NCI-H446 (cell line): ENCODE data around the gene HELZ.

ENCODE experiments used
- DNase-seq, 2 experiments: peaks; one replicate each; lab custom pipeline; 2025; lab: John Stamatoyannopoulos, UW

Gene HELZ

GRCh38 chr17:67024736-67025135, 220.3 kb downstream of the HELZ start:
- no peak for DNase-seq

GRCh38 chr17:67022451-67022810, 222.6 kb downstream of the HELZ start:
- no peak for DNase-seq

GRCh38 chr17:67021743-67022450, 223.1 kb downstream of the HELZ start:
- DNase-seq: no peak

GRCh38 chr17:67021196-67021595, 223.8 kb downstream of the HELZ start:
- no peak for DNase-seq
